Stimulated activated CD4-positive, alpha-beta T cell treated with anti-CD3 and anti-CD28 coated beads, Interleukin-15, amount 100 ng/mL, for 24 hours (primary cell): ENCODE data around the gene ADGRG4.

Source experiments
- DNase-seq: peaks from one replicate; pipeline ENCODE4 v3.0.0-alpha.2; 2020

The ADGRG4 gene

GRCh38 chrX:136306182-136306581 is 5.4 kb downstream of the ADGRG4 start:
- no peak for DNase-seq

- no peak for DNase-seq
Measured at GRCh38 chrX:136307471-136307870, 6.7 kb downstream of the ADGRG4 start.

- DNase-seq: no peak
Measured at GRCh38 chrX:136310411-136310810, 9.6 kb downstream of the ADGRG4 start.

GRCh38 chrX:136318156-136318555 is 17.4 kb downstream of the ADGRG4 start:
- DNase-seq: no peak

GRCh38 chrX:136318895-136319597 is 18.3 kb downstream of the ADGRG4 start:
- no peak for DNase-seq

GRCh38 chrX:136319600-136319999 is 18.8 kb downstream of the ADGRG4 start:
- no peak for DNase-seq

- no peak for DNase-seq
Measured at GRCh38 chrX:136321532-136321931, 20.8 kb downstream of the ADGRG4 start.

GRCh38 chrX:136322064-136322463 is 21.3 kb downstream of the ADGRG4 start:
- no peak for DNase-seq

- DNase-seq: no peak
Measured at GRCh38 chrX:136325377-136325776, 24.6 kb downstream of the ADGRG4 start.

- DNase-seq: no peak
Measured at GRCh38 chrX:136328933-136329332, 28.2 kb downstream of the ADGRG4 start.

- no peak for DNase-seq
Measured at GRCh38 chrX:136336623-136337022, 35.9 kb downstream of the ADGRG4 start.

GRCh38 chrX:136339702-136340101 is 38.9 kb downstream of the ADGRG4 start:
- no peak for DNase-seq

GRCh38 chrX:136344320-136344719 is 43.6 kb downstream of the ADGRG4 start:
- no peak for DNase-seq

GRCh38 chrX:136346506-136346905 is 45.7 kb downstream of the ADGRG4 start:
- no peak for DNase-seq

- no peak for DNase-seq
Measured at GRCh38 chrX:136347706-136348105, 46.9 kb downstream of the ADGRG4 start.

- DNase-seq: no peak
Measured at GRCh38 chrX:136353526-136354093, 52.8 kb downstream of the ADGRG4 start.

GRCh38 chrX:136354201-136354600 is 53.4 kb downstream of the ADGRG4 start:
- DNase-seq: no peak

GRCh38 chrX:136369377-136369776 is 68.6 kb downstream of the ADGRG4 start:
- no peak for DNase-seq

- DNase-seq: no peak
Measured at GRCh38 chrX:136376713-136377112, 76.0 kb downstream of the ADGRG4 start.

GRCh38 chrX:136380010-136380769 is 79.4 kb downstream of the ADGRG4 start:
- no peak for DNase-seq

- no peak for DNase-seq
Measured at GRCh38 chrX:136386173-136386572, 85.4 kb downstream of the ADGRG4 start.

- no peak for DNase-seq
Measured at GRCh38 chrX:136386826-136387225, 86.1 kb downstream of the ADGRG4 start.

- DNase-seq: no peak
Measured at GRCh38 chrX:136387951-136388502, 87.3 kb downstream of the ADGRG4 start.

- no peak for DNase-seq
Measured at GRCh38 chrX:136390921-136391320, 90.2 kb downstream of the ADGRG4 start.
